GM18861 (cell line): ENCODE measurements around the gene NTM.
"Not testable (repeated sequence)": the region's sequence is repeated elsewhere in the genome, so short reads cannot be mapped to it uniquely, and the experiment has no call there.

Experiments
- ATAC-seq: cut with Tn5 transposase; IDR thresholded peaks from one replicate; pipeline ENCODE4 v1.9.1; 2021; ENCODE audit not compliant: unreplicated experiment

The NTM gene

GRCh38 chr11:131664293-131664692 is 293.9 kb downstream of the NTM start:
- ATAC-seq = no peak

GRCh38 chr11:131664816-131665215 is 294.4 kb downstream of the NTM start:
- no peak for ATAC-seq

- no peak for ATAC-seq
Observed at GRCh38 chr11:131665344-131665968, 295.0 kb downstream of the NTM start.

GRCh38 chr11:131666006-131666405 is 295.6 kb downstream of the NTM start:
- no peak for ATAC-seq

- no peak for ATAC-seq
Observed at GRCh38 chr11:131666617-131667016, 296.2 kb downstream of the NTM start.

- ATAC-seq = no peak
Observed at GRCh38 chr11:131667566-131667965, 297.2 kb downstream of the NTM start.

GRCh38 chr11:131668500-131669400 is 298.3 kb downstream of the NTM start:
- ATAC-seq = peak; percentile 82

GRCh38 chr11:131669401-131669780 is 299.0 kb downstream of the NTM start:
- ATAC-seq = no peak

GRCh38 chr11:131670876-131671275 is 300.5 kb downstream of the NTM start:
- ATAC-seq = no peak

GRCh38 chr11:131671320-131671719 is 300.9 kb downstream of the NTM start:
- no peak for ATAC-seq

GRCh38 chr11:131671734-131672133 is 301.3 kb downstream of the NTM start:
- ATAC-seq = no peak

GRCh38 chr11:131672191-131672590 is 301.8 kb downstream of the NTM start:
- no peak for ATAC-seq

GRCh38 chr11:131674051-131674755 is 303.8 kb downstream of the NTM start:
- peak; percentile 83 for ATAC-seq

GRCh38 chr11:131675121-131675888 is 304.9 kb downstream of the NTM start:
- ATAC-seq = no peak

- ATAC-seq = no peak
Observed at GRCh38 chr11:131677828-131678470, 307.5 kb downstream of the NTM start.

GRCh38 chr11:131678658-131679340 is 308.4 kb downstream of the NTM start:
- ATAC-seq = no peak

- ATAC-seq = not testable (repeated sequence)
Observed at GRCh38 chr11:131680448-131680847, 310.0 kb downstream of the NTM start.

- no peak for ATAC-seq
Observed at GRCh38 chr11:131681920-131682319, 311.5 kb downstream of the NTM start.

- no peak for ATAC-seq
Observed at GRCh38 chr11:131682373-131683015, 312.1 kb downstream of the NTM start.
